COLO829 (cell line): ENCODE data around the gene PASD1.
"Not testable (repeated sequence)": the region's sequence is repeated elsewhere in the genome, so short reads cannot be mapped to it uniquely, and the experiment has no call there.

Source experiments
- DNase-seq: peaks from one replicate; pipeline ENCODE4 v3.0.0; 2012; ENCODE audit warnings: low spot score

Gene PASD1

DNA sequence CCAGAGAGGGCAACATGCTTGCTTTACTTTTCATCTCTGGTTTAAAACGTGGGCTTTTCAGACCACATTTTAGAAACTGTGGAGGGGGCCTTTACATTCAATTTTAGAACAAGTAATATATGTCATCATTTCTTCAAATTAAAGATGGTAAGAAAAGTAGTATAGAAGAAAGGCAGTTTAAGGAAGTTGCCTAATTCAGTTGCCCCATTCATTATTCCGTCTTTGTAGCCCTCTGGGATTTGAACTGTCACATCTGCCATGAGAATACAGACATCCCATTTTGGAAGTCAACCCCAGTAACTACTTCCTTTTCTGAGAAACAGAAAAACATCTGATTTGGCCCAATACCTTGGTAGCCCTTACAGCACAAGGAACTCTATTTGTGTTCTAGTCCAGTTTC lies 61.2 kb downstream of the PASD1 start:
- no peak for DNase-seq

DNA sequence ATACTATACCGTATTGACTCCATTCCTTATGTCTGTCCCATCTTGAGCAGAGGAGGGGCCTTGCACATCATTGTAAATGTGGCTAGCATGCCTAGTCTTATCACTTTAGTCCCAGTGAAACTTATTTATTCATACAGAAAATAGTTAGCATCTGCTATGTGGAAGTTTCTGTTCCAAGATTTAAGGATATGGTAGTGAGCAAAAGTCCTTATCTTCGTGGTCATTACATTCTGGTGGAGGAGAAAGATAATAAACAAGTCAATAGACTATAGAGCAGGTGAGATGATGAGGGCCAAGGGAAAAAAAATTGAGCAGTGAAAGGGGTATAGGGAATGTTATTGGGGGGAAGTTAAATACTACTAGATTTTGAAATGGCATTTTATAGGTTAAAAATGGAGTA lies 68.3 kb downstream of the PASD1 start:
- DNase-seq, result no peak

DNA sequence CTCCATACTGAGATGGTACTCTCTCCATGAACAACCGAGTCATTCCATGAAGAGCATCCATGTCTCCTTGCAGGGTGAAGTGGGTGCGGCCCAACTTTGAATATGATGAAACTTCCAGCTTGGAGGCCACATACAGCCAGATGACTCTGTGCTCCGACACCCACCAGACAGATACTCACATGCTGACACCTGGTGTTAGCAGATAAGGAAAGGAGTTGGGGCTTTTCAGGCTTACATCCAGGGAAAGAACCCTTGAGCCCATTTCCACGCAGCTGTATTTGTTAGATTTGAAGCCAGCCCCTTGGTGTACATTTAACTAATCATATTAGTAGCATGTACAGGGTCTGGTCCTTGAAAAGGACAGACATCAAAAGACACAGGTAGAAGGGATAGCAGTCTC lies 69.7 kb downstream of the PASD1 start:
- no peak for DNase-seq

DNA sequence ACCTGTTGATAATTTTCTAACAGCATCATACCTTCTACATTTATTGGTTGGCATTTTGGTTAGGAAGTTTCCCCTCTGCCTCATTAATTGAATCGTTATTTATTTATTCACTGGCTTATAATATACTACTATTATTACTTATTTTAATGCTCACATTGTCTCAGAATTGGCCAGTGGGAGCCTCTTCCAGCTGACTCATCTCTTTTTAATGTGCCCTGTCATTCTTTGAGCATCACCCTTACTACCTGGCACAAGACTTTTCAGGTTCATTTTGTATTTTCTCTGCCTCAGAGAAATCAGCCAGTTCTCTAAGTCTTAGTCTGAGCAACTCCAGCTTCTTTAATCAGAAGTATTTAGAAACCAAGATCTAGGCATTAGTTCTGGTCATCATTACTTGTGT lies 71.5 kb downstream of the PASD1 start:
- no peak for DNase-seq

DNA sequence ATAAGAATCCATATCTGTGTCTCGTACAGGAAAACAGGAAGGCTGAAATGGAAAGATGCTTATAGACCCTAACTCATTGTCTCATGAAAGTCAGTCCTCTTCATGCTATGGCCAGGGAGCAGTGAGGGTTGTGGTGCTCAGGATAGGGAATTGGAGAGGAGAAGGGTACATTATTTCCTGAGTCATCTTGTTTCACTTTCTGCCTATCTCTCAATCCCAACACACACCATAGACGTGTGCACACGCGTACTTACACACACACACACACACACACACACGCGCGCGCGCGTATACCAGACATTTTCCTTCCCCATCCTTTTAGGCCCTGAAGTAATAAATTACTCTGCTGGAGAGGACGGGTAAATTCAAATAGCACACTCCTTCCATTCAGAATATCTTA lies 78.1 kb downstream of the PASD1 start:
- DNase-seq, result no peak

DNA sequence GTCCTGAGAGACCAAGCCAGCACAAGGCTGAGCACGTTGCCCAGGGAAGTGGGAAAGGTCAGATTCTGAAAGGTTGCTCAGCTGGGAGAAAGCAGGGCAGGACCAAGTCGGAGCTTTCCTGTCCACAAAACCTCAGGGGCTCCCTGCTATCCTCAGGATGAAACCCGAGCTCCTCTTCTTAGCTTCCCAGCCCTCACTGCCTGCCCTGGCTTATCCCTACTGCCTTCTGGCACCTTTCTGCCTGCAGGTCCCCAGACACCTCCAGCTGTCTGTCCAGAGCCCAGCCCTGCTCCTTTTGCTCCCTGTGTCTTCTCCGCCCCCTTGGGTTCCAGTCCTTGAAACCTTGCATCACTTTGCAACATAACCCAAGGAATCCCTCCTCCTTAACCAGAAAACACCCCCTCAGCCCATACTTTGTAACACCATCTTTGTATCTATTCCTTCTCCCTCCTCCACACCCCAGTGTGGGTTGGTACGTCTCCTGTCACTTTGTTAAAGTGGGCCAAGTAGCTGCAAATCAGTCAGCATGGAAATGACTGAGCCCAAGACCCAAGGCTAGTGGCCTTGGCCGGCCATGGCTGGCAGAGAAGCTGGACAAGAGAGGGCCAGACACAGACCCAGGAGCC lies 111.8 kb downstream of the PASD1 start:
- no peak for DNase-seq

DNA sequence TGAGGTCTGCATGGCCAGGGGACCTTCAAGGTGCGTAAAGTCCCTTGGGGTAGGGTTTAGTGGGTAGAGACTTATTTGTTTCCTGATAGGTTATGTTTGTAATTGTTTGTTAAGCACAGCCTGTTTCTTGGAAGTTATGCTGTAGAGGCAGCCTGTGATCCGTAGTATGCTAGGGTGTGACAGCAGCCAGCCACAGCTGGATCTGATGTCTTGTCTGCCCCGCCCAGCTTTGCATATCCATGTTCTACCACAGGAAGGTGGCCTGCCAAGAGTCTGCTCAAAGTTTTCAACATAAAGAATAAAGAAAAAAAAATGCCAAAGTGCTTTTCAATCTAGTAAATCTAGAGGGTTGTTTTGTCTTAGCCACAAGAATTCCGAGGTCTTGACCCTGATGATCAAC lies 112.7 kb downstream of the PASD1 start:
- DNase-seq, result no peak

DNA sequence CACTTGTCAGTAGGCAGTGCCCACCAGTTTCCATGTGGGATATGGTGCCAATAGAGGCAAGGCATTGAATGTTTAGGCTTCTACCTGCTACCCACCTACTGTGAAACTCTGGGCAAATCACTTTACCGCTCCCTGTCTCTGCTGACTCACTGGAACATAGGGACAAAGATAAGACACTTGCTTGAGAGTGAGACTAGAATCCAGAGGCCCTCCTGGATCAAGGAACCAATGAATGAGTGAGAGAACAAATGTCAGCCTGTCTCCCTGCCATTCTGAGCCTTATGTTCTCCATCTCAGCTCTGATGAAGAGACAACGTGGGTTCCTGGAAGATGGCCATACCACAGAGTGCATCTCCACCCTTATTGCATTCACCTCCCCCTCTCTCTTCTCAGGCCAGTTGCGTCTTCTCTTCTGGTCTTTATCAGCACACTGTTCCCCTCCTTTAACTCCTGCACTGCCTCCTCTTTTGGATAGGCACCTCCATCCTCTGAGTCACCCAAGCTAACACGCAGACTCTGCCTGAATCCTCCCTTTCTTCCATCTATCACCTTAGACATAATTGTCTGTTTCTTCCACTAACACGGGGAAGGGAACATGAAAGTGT lies 116.4 kb downstream of the PASD1 start:
- no peak for DNase-seq

DNA sequence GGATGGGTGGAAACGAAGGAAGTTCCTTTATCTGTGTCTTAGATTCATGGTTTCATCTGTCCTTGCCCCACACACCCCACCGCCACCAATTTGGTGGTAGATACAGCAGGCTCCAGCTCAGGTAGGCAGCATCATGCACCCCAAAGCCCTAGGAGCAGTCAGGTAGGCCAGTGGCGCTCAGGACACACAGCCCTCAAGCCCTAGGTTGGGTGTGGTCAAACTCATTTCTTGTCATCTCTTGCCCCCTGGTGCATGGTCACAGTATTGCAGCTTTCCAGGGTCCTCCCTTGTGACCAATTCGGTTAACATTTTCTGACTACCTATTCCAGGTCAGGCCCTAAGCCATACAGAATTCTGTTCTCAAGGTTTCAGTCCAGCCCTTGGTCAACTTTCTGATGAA lies 117.3 kb downstream of the PASD1 start:
- DNase-seq, result peak; percentile 14

DNA sequence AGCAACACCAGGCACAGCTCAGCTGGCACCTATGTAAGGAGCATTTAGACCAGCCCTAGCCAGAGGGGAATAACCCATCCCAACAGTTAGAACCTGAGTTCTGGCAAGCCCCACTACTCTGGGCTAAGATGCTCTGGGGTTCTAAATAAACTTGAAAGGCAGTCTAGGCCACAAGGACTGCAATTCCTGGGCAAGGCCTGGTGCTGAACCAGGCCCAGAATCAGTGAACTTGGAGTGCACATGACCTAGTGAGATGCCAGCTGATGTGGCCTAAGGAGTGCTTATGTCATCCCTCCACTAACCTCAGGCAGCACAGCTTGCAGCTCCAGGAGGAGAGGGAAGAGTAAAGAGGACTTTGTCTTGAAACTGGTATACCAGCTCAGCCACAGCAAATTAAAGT lies 124.2 kb downstream of the PASD1 start:
- DNase-seq, result no peak

DNA sequence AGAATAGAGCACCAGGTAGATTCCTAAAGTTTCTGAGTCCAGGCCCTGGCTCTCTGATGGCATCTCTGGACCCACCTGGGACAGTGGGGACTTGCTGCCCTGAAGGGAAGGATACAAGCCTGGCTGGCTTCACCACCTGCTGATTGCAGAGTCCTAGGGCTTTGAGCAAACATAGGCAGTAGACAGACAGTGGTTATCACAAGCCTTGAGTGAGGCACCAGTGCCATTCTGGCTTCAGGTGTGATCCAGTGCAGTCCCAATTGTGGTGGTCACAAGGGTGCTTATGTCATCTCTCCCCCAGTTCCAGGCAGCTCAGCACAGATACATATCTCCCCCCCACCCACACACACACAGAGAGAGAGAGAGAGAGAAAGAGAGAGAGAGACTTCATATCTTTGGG lies 125.2 kb downstream of the PASD1 start:
- DNase-seq, result no peak

DNA sequence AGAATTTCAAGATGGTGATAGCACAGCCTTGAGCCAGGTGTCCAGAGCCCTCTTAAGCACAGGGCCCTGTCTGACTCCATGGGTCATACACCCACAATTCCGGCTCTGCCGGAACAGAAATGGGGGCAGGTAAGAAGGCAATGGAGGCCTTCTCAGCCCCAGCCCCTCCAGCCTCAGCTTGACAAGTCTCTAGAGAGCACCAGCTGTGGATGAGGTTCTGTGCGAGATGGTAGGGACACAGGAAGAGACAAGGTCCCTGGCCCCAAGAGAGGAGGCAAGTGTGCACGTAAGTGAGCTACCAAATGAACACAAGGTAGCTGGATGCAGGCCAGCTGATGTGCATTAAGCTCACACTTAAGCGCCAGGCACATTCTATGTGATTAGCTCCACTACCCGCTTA lies 129.3 kb downstream of the PASD1 start:
- DNase-seq, result no peak

DNA sequence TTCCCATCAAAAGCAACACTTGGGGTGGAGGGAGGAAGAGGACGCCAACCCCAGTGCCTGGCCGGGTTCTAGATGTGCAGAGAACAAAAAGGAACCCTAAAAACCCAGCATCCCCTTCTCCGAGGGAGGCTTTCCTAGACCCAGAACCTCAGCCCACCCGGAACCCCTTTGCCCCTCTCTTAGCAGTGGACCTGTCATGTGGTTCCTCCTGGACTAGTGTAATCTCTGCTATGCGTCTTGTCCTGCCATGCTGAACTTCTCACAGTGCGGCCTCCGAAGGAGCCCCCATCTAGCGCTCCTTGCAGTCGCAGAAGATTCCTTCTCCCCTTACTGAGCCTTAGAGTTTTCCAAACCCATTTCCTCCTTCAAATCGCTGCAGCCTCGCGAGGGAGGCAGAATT lies 130.6 kb downstream of the PASD1 start:
- DNase-seq, result no peak

DNA sequence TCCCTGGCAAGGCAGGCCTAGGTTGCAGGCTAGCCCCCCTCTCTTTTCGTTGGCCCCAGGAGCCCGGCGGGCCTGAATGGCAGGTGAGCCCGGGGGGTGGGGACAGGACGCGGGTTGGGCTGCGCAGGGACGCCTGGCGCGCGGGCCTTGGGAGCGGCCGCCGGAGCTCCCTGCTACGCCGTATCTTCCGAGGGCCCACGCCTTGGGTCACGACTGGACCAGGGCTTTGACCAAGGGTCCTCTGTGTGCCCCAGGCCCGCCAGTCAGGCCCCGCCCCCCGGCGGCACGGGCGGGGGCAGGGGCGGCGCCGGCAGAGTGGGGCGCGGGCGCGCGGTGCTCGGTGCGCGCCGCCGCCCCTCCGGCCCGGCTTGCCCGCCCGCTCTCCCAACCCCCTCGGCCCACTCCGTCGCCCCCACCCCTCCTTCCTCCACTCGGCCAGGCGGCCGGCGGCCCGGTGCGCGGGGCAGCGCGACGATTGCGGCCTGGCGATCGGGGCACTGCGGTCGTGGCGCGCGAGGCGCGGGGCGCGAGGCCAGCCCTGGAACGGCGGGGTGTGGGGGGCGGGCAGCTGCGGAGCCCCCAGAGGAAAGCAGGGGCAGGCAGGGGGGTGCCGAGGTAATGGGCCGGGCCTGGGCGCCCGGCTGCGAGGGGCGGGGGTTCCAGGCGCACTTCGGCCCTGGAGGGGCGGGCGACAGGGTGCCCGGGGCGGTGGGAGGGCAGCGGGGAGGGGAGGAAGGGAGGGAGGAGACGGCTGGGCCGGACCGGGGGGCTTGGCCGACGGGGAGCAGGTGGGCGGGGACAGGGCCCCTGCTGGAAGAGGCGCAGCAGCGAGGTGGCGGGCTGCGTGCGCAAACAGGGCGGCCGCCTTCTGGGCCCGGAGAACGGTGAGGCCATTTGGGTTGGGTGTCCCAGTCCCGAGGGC lies 131.4 kb downstream of the PASD1 start, which contains the start of gene PRRG3:
PRRG3 (plus strand) TSS at position 798 of the 922 bp plus-strand sequence. CDS start 3,357 bp downstream, outside the sequence.
- DNase-seq, result no peak

DNA sequence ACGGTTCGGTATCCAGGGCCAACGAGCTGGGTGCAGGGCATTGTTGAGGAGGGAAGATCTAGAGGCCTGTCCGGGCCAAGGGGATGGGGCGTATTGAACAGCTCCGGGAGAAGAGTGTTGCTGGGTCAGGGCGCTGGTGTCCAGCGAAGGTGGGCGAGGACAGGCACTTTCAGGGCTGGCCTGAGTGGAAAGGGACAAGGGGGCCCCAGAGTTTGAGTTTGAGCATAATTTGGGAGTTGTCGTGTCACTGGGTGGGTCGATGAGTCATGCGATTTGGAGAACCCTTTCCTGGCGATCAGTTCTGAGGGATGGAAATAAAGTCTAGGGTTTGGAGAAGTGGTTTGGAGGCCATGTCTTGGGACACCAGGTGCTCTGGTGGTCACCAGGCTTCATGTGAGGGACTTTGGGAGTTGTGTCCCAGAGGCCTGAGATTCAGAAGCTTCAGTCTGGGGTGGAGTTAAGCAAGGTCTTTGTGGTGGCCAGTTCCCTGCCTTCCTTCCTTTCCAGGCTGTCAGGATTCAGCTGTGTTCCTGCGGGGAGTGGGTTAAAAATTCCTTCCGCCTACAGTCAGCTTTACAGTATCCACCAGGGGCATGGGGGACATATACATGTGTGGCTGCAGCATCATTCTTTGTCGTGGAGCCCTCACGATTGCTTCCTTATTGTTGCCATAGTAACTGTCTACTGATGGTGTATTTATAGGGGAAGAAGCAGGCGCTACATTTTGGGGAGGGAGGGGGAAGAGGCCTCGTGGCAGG lies 132.3 kb downstream of the PASD1 start:
- no peak for DNase-seq

DNA sequence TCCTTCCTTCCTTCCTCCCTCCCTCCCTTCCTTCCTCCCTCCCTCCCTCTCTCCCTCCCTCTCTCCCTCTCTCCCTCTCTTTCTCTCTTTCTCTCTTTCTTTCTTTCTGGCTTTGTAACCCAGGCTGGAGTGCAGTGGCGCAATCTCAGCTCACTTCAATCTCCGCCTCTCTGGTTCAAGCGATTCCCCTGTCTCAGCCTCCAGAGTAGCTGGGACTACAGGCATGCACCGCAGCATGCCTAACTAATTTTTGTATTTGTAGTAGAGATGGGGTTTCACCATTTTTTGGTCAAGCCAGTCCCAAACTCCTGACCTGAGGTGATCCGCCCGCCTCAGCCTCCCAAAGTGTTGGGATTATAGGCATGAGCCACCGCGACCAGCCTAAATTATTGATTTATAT lies 133.6 kb downstream of the PASD1 start:
- DNase-seq, result not testable (repeated sequence)

DNA sequence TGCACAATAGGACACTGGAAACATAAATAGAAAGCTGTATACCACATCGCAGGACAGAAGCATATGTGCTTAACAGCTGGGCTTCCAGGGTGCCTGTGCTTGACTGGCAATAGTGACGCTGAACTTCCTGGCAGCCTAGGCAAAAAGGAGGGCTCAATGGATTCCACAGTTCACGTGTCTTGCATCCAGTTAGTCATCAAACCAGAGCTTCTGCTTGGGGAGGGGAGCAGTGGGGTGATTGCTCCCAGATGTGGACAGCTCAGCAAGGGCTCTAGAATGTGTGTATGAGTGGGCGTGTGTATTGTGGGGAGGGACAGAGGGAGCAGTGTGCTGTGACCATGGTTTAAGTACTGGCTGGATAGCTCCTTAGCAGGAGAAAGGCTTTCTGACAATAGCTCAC lies 134.0 kb downstream of the PASD1 start:
- DNase-seq, result peak; percentile 22

DNA sequence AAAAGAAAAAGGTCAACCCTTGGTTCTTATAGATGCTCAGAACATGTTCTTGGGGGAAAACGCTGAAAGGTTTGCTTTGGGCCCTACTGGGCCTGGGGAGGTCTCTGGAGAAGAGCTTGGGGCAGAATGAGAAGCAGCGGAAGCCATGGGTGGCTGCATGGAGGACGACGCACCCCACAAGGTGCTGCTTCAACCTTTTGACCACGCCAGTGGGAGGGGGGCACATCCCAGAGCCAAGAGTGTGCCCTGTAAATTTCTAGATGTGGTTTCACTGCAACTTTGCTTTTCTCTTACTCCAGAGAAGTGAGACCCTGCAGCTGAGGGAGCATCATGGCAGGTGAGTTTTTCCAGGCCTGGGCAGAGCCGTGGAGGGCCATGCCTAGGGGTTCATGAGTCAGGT lies 135.0 kb downstream of the PASD1 start:
- DNase-seq, result no peak

DNA sequence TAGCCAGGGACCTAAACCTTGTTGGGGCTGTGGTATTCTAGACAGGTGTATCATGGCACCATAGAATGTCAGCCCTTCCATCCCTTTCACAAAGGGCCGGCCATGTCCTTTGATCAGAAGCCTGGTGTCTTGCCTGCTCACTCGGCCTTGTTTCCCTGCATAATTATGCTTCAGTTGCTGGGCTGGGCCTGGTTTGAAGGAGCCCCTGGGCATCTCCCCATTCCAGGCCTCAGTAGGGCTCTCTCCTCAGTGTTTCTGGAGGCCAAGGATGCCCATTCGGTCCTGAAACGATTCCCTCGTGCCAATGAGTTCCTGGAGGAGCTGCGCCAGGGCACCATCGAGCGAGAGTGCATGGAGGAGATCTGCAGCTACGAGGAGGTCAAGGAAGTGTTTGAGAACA lies 136.3 kb downstream of the PASD1 start:
- no peak for DNase-seq

DNA sequence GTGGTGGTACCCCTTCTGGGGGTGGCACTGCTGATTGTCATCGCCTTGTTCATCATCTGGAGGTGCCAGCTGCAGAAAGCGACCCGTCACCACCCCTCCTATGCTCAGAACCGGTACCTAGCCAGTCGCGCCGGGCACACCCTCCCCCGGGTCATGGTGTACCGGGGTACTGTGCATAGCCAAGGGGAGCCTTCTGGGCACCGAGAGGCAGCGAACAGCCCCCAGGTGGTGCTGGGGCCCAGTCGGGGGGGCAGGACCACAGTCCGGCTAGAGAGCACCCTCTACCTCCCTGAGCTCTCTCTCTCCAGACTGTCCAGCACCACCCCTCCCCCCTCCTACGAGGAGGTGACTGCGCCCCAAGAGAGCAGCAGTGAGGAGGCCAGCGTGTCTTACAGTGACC lies 137.1 kb downstream of the PASD1 start:
- no peak for DNase-seq

DNA sequence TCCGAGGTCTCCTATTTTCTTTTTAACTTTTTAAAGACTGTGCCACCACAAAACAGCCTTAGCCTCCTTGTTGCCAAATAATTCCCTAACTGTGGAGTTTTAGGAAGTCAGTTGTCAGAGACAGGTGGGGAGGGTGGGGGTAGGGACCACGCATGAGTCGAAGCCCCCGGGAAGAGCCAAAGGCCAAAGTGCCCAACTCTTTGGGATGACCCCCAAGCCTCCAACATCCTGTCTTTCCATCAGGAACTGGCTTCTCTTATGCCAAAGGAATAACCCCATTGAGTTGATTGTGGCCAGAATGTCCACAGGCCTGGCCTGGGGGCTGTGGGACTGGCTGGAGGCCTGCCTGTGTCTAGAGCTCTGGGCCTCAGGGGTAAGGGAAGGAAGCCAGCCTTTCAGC lies 137.6 kb downstream of the PASD1 start:
- no peak for DNase-seq

DNA sequence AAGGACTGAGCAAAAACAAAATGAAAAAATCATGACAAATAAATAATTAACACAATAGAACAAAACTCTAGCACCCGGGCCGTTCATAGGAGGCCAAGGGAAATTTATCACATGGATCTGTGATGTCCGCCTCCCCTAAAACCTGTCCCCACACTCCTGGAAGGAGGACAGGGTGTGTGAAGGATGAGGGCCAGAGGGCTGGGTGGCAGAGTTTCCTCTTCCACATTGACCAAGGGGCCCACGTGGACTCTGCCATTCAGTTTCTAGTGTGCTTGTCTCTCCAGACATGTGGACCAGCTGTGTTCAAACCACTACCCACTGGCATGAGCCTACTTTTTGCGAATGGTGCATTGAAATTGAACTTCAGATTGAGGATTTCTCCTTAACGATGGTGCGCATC lies 138.1 kb downstream of the PASD1 start:
- DNase-seq, result no peak
